ENCODE results near the gene PRKG2.

Gene PRKG2

GRCh38 chr4:81148576-81148975, 66.4 kb downstream of the PRKG2 start:
- TF ChIP-seq TEAD4 (IDR thresholded peaks at IDR 0.05) (no peak), NFIC (IDR thresholded peaks at IDR 0.05) (no peak)

DNA sequence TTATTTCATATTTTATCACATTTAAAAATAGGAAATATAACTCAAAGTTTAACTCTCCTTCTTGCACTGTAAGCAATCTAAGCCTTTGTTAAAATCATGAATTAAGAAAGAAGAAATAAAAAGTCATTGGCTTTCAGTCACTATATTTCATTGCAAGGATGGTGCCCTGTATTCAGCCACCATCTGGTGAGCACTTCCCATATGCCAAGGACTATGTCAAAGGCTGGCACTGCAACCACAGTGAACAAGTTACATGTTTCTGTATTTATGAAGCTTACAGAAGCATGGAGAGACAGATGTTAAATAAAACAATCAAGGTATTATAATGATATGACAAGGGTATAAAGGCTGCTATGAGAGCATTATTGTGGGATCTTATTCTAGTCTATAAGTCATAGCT, 68.6 kb downstream of the PRKG2 start:
- TF ChIP-seq EP300 (IDR thresholded peaks at IDR 0.05; ENCODE audit: borderline replicate concordance) = no peak

GRCh38 chr4:81143183-81143582, 71.8 kb downstream of the PRKG2 start:
- TF ChIP-seq FOXM1 (IDR thresholded peaks at IDR 0.05; ENCODE audit: borderline replicate concordance, low read depth) (no peak), CREB1 (IDR thresholded peaks at IDR 0.05; ENCODE audit: low read depth) (no peak), RAD21 (IDR thresholded peaks at IDR 0.05; ENCODE audit: low read depth) (no peak), TEAD4 (IDR thresholded peaks at IDR 0.05) (no peak), ZBTB7A (IDR thresholded peaks at IDR 0.05; ENCODE audit: low read depth) (no peak), CEBPB (IDR thresholded peaks at IDR 0.05) (no peak), NFIC (IDR thresholded peaks at IDR 0.05) (no peak)

DNA sequence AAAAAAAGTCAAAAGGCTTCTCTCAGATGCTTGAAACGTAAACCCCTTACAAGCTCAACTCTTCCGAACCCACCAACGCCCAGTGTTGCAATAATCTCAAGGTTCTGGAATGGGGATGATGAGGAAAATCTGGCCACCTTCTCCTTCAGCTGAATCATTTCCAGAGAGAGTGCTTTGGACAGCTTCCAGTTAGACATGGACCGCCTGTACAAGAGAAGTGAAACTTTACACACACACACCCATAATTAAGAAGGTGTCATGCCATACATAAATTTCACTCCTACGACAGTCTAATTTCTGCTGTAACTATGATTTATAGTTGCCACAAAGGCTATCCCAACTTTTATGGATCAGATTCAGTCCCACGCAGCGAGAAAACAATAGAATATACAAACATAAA, 72.3 kb downstream of the PRKG2 start:
- TF ChIP-seq USF1 (IDR thresholded peaks at IDR 0.05) (no peak), YY1 (IDR thresholded peaks at IDR 0.05; ENCODE audit: low read depth) (no peak), REST (IDR thresholded peaks at IDR 0.05; ENCODE audit: low read depth) (no peak), TCF12 (IDR thresholded peaks at IDR 0.05; ENCODE audit: low read depth) (peak; percentile 67; the same call in 1 of the 2 replicates), CREB1 (IDR thresholded peaks at IDR 0.05; ENCODE audit: low read depth) (no peak), ZBTB7A (IDR thresholded peaks at IDR 0.05; ENCODE audit: low read depth) (no peak), NFIC (IDR thresholded peaks at IDR 0.05) (peak; percentile 85), TAF1 (IDR thresholded peaks at IDR 0.05; ENCODE audit: low read depth) (no peak), RAD21 (IDR thresholded peaks at IDR 0.05; ENCODE audit: low read depth) (no peak), MAX (IDR thresholded peaks at IDR 0.05) (peak; percentile 18; the same call in 1 of the 2 replicates), TEAD4 (IDR thresholded peaks at IDR 0.05) (peak; percentile 61), FOXM1 (IDR thresholded peaks at IDR 0.05; ENCODE audit: borderline replicate concordance, low read depth) (peak; percentile 54; the same call in 1 of the 2 replicates), CEBPB (IDR thresholded peaks at IDR 0.05) (peak; percentile 70), EGR1 (IDR thresholded peaks at IDR 0.05) (no peak), EP300 (IDR thresholded peaks at IDR 0.05; ENCODE audit: borderline replicate concordance) (peak; percentile 80)

GRCh38 chr4:81137894-81138293, 77.1 kb downstream of the PRKG2 start:
- TF ChIP-seq CREB1 (IDR thresholded peaks at IDR 0.05; ENCODE audit: low read depth) (no peak), ZBTB7A (IDR thresholded peaks at IDR 0.05; ENCODE audit: low read depth) (no peak), RAD21 (IDR thresholded peaks at IDR 0.05; ENCODE audit: low read depth) (no peak), EGR1 (IDR thresholded peaks at IDR 0.05) (no peak), REST (IDR thresholded peaks at IDR 0.05; ENCODE audit: low read depth) (no peak), YY1 (IDR thresholded peaks at IDR 0.05; ENCODE audit: low read depth) (no peak), NFIC (IDR thresholded peaks at IDR 0.05) (no peak), CEBPB (IDR thresholded peaks at IDR 0.05) (no peak)

DNA sequence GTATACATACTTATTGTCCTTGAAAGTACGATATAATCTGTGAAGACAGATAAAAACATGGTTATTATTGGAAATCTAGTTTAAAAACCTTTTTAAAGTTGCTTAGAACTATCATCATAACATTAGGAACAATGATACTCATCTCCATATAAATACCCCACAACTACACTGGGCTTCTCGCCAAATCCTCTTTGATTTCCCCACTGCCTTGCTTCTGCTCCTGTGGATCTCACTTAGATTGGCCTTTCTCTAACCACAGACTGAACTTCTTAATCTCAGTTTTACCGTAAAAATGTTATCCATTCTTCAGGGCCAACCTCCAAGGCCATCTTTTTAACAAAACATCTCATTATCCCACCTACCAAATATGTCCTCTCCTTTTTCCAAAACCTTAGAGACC, 77.6 kb downstream of the PRKG2 start:
- TF ChIP-seq MAX (IDR thresholded peaks at IDR 0.05) = no peak
- no peak for TF ChIP-seq FOXM1 (IDR thresholded peaks at IDR 0.05; ENCODE audit: borderline replicate concordance, low read depth)
- no peak for TF ChIP-seq TAF1 (IDR thresholded peaks at IDR 0.05; ENCODE audit: low read depth)
- TF ChIP-seq ZBTB7A (IDR thresholded peaks at IDR 0.05; ENCODE audit: low read depth) = no peak
- no peak for TF ChIP-seq USF1 (IDR thresholded peaks at IDR 0.05)
- no peak for TF ChIP-seq YY1 (IDR thresholded peaks at IDR 0.05; ENCODE audit: low read depth)
- no peak for TF ChIP-seq TCF12 (IDR thresholded peaks at IDR 0.05; ENCODE audit: low read depth)
- TF ChIP-seq REST (IDR thresholded peaks at IDR 0.05; ENCODE audit: low read depth) = no peak
